Stimulated activated CD4-positive, alpha-beta T cell treated with anti-CD3 and anti-CD28 coated beads, TNF-alpha, amount 100 ng/mL, for 1 hour (primary cell): ENCODE results near the gene FBXL7.

ENCODE experiments used
- DNase-seq, 3 donors: peaks; one replicate each; pipeline ENCODE4 v3.0.0-alpha.2; 2020; ENCODE audit warnings: low read depth in 3 of 3, low spot score in 1 of 3

FBXL7 gene

GRCh38 chr5:15538516-15538915 is 38.5 kb downstream of the FBXL7 start:
- no peak for DNase-seq

GRCh38 chr5:15539951-15540350 is 40.0 kb downstream of the FBXL7 start:
- no peak for DNase-seq

GRCh38 chr5:15544039-15544438 is 44.1 kb downstream of the FBXL7 start:
- no peak for DNase-seq

- DNase-seq = no peak
These were observed 45.1 kb downstream of the FBXL7 start for GRCh38 chr5:15545082-15545481.

GRCh38 chr5:15547261-15547839 is 47.4 kb downstream of the FBXL7 start:
- no peak for DNase-seq

- no peak for DNase-seq
These were observed 50.0 kb downstream of the FBXL7 start for GRCh38 chr5:15549961-15550360.

GRCh38 chr5:15550502-15551112 is 50.6 kb downstream of the FBXL7 start:
- no peak for DNase-seq

GRCh38 chr5:15551113-15551504 is 51.1 kb downstream of the FBXL7 start:
- DNase-seq = no peak

GRCh38 chr5:15554542-15554941 is 54.6 kb downstream of the FBXL7 start:
- DNase-seq = no peak

- no peak for DNase-seq
These were observed 55.2 kb downstream of the FBXL7 start for GRCh38 chr5:15555176-15555575.

GRCh38 chr5:15558240-15558639 is 58.3 kb downstream of the FBXL7 start:
- DNase-seq = no peak

GRCh38 chr5:15558681-15559080 is 58.7 kb downstream of the FBXL7 start:
- no peak for DNase-seq

- no peak for DNase-seq
These were observed 60.4 kb downstream of the FBXL7 start for GRCh38 chr5:15560421-15560820.

GRCh38 chr5:15564523-15564922 is 64.5 kb downstream of the FBXL7 start:
- DNase-seq = no peak

GRCh38 chr5:15564957-15565356 is 65.0 kb downstream of the FBXL7 start:
- DNase-seq = no peak

- DNase-seq = no peak
These were observed 66.3 kb downstream of the FBXL7 start for GRCh38 chr5:15566306-15566705.

GRCh38 chr5:15566789-15567188 is 66.8 kb downstream of the FBXL7 start:
- DNase-seq = no peak

GRCh38 chr5:15570491-15570890 is 70.5 kb downstream of the FBXL7 start:
- DNase-seq = no peak

- DNase-seq = no peak
These were observed 71.1 kb downstream of the FBXL7 start for GRCh38 chr5:15571081-15571480.

GRCh38 chr5:15571618-15572017 is 71.6 kb downstream of the FBXL7 start:
- no peak for DNase-seq

- DNase-seq = no peak
These were observed 73.6 kb downstream of the FBXL7 start for GRCh38 chr5:15573590-15573989.

- no peak for DNase-seq
These were observed 74.1 kb downstream of the FBXL7 start for GRCh38 chr5:15574128-15574527.

GRCh38 chr5:15574806-15575325 is 74.9 kb downstream of the FBXL7 start:
- DNase-seq = no peak
